PFSK-1 (cell line): ENCODE measurements around the gene SUCO.

Experiments used
- POLR2AphosphoS5 ChIP-seq: IDR thresholded peaks from 2 replicates; pipeline ENCODE4 v1.6.1; 2012; ENCODE audit warnings: low read depth, mild to moderate bottlenecking, control low read depth, low read length, moderate library complexity
- TF ChIP-seq, protein P1 (sequence below), 2 experiments: IDR thresholded peaks; 2 replicates each; pipeline versions ENCODE4 v1.6.1 to v1.8.0; 2011 to 2012; ENCODE audit warnings: low read depth in 2 of 2, low read length in 2 of 2, control low read depth in 1 of 2, inconsistent platforms in 1 of 2, mild to moderate bottlenecking in 1 of 2, moderate library complexity in 1 of 2; ENCODE audit not compliant: insufficient read depth in 1 of 2

DNA sequence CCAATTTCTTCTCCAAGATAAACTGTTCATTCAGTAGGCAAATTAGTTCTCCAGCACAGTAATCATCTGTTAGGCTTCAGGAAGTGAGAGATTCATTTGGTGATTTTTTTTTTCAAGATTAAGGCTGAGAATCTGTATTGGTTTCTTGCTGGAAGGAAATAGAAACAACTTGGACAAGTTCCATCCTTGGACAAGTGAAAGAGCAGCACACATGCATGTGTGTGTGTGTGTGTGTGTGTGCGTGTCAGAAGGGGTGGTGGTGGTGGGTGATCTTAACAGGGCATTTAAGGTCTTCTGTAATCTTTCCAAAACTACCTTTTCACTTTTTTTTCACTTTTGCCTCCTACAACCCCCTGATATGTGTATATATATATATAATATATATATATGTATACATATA lies 15.9 kb upstream of the SUCO start:
- TF ChIP-seq, protein P1, sequence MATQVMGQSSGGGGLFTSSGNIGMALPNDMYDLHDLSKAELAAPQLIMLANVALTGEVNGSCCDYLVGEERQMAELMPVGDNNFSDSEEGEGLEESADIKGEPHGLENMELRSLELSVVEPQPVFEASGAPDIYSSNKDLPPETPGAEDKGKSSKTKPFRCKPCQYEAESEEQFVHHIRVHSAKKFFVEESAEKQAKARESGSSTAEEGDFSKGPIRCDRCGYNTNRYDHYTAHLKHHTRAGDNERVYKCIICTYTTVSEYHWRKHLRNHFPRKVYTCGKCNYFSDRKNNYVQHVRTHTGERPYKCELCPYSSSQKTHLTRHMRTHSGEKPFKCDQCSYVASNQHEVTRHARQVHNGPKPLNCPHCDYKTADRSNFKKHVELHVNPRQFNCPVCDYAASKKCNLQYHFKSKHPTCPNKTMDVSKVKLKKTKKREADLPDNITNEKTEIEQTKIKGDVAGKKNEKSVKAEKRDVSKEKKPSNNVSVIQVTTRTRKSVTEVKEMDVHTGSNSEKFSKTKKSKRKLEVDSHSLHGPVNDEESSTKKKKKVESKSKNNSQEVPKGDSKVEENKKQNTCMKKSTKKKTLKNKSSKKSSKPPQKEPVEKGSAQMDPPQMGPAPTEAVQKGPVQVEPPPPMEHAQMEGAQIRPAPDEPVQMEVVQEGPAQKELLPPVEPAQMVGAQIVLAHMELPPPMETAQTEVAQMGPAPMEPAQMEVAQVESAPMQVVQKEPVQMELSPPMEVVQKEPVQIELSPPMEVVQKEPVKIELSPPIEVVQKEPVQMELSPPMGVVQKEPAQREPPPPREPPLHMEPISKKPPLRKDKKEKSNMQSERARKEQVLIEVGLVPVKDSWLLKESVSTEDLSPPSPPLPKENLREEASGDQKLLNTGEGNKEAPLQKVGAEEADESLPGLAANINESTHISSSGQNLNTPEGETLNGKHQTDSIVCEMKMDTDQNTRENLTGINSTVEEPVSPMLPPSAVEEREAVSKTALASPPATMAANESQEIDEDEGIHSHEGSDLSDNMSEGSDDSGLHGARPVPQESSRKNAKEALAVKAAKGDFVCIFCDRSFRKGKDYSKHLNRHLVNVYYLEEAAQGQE (IDR thresholded peaks at IDR 0.05; ENCODE audit: insufficient read depth in 1 of 2, low read depth in 2 of 2, low read length in 2 of 2): no peak
- no peak for TF ChIP-seq POLR2AphosphoS5
